GM12875 (cell line): ENCODE measurements around the gene EOGT.
A peak's percentile ranks its signal among the peaks of the same experiment; 100 is the strongest.

Source experiments
- H3K4me3 ChIP-seq: one replicate; pipeline ENCODE4 v1.5.1; 2011; ENCODE audit warnings: low read depth, low read length, control low read depth
- CTCF ChIP-seq: IDR thresholded peaks from 2 replicates; pipeline ENCODE4 v1.5.1; 2011; ENCODE audit warnings: low read depth, mild to moderate bottlenecking, control low read depth, inconsistent platforms, low read length, moderate library complexity, borderline replicate concordance; ENCODE audit not compliant: insufficient read depth

EOGT gene

DNA sequence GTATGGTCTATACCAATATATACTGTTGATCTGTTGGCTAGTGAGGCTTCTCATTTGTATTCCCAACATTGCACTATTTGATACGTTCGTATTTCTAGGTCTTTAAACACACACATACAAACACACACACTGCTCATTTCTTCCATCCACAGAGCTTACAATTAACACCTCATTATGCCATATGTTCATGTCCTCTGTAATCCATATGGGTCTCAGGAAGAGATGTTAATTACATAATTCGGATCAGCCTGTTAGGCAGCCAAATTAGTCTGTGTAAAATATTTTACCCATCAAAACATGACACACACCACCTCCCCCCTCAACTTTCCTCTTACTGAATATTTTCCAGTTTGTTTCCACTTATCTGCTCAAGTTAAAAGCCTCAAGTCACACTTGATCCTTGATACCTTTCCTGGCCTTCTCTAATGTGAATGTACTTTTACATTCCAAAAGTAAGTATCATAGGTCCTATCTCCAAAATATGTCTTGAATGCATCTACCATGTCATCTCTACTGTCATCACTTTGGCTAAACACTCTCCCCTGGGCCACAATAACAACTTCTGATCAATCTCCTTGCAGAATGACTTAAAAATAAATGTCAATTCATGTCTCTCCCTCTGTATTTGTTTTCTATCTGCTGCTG lies 28.2 kb downstream of the EOGT start:
- no peak for TF ChIP-seq CTCF
- no peak overlapping the region for H3K4me3 ChIP-seq

DNA sequence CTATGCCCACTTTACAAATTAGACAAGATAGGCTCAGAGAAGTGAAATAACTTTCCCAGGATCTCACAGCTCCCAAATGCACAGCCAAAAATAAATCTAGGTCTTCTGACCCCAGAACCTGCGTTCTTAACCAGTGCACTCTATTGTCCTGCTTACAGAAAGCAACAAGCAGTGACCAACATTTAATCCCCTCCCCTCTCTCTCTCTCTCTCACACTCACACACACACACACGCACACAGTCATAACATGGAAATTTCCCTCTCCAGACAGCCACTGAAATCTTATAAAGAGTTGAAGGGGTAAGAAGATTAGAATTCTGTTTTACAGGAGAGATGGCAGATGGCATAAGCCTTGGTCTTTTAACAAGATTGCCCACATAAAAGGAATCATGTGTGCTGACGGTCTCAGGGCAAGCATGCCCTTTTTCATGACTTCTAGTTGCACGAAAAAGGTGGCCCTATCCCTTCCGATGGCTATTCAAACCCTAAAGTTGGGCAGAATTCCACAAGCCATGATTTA lies 29.4 kb downstream of the EOGT start:
- TF ChIP-seq CTCF = no peak
- H3K4me3 ChIP-seq = no peak overlapping the region

- TF ChIP-seq CTCF = no peak
- H3K4me3 ChIP-seq = no peak overlapping the region
Observed at GRCh38 chr3:68977486-68978167, 35.9 kb downstream of the EOGT start.

- no peak for TF ChIP-seq CTCF
- H3K4me3 ChIP-seq = no peak overlapping the region
Observed at GRCh38 chr3:68974711-68975110, 38.8 kb downstream of the EOGT start.

DNA sequence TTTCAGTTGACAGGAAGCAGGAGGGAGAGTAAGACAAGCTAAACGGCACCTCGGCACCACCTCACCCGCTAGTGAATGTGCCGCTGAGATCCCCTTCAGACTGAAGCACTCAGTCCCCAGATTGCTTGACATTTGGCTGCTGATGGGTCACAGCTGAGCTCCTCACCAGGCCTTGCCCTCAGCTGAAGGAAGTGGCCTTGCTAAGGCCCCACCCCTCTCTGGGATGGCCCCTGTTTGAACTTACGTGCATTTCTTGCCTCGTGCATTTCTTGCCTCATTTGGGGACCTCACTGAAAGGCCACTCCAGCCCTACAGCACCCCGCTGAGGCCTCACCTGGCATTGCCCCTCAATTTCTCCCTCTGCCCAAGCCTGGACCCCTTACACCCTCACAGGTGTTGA lies 39.8 kb downstream of the EOGT start:
- no peak for TF ChIP-seq CTCF
- H3K4me3 ChIP-seq = no peak overlapping the region

GRCh38 chr3:68972358-68972979 lies 41.0 kb downstream of the EOGT start:
- peak; percentile 82 for TF ChIP-seq CTCF
- H3K4me3 ChIP-seq = no peak overlapping the region
